ENCODE measurements around the gene CBFA2T3. TPM values are rescaled to one million over a fixed set of nuclear protein-coding genes. Genes with fewer than 3 reads are reported as not detected.

Gene CBFA2T3
- total RNA-seq, 1 experiment from 2014 or later, result 0.03 TPM

Other genes with a start within 250 kb of the CBFA2T3 start
- 327 and 375 TPM in 2 replicates for gene PIEZO1, start 192.0 kb downstream of the CBFA2T3 start, total RNA-seq (2014; rRNA removed; shearing (Covaris generic))
- gene CDT1, start 173.4 kb downstream of the CBFA2T3 start, total RNA-seq (2014; rRNA removed; shearing (Covaris generic)), result 120 and 146 TPM in 2 replicates
- 669 and 675 TPM in 2 replicates for gene APRT, start 165.3 kb downstream of the CBFA2T3 start, total RNA-seq (2014; rRNA removed; shearing (Covaris generic))
- gene GALNS, start 120.3 kb downstream of the CBFA2T3 start, total RNA-seq (2014; rRNA removed; shearing (Covaris generic)), result 14.1 and 18.4 TPM in 2 replicates
- gene TRAPPC2L, start 120.1 kb downstream of the CBFA2T3 start, total RNA-seq (2014; rRNA removed; shearing (Covaris generic)), result 120 and 125 TPM in 2 replicates
- not detected in 2 replicates for gene PABPN1L, start 110.5 kb downstream of the CBFA2T3 start, total RNA-seq (2014; rRNA removed; shearing (Covaris generic))
- 41.3 and 43.5 TPM in 2 replicates for gene ACSF3, start 116.6 kb upstream of the CBFA2T3 start, total RNA-seq (2014; rRNA removed; shearing (Covaris generic))
- gene CDH15, start 194.5 kb upstream of the CBFA2T3 start, total RNA-seq (2014; rRNA removed; shearing (Covaris generic)), result not detected in 2 replicates
- not detected in 2 replicates for gene SLC22A31, start 223.3 kb upstream of the CBFA2T3 start, total RNA-seq (2014; rRNA removed; shearing (Covaris generic))
- gene ZNF778, start 240.5 kb upstream of the CBFA2T3 start, total RNA-seq (2014; rRNA removed; shearing (Covaris generic)), result 4.2 and 10.6 TPM in 2 replicates

Data from HT-29 (cell line).